GM12878 (cell line): Measurements from ENCODE around the gene F2RL3. TPM values are rescaled to one million over a fixed set of nuclear protein-coding genes. Genes with fewer than 3 reads are reported as not detected.

Experiments
- ATAC-seq: fragments of 200-7000 bp; cut with Tn5 transposase; 3 replicates; pipeline ENCODE4 v1.9.1; 2020; ENCODE audit warnings: mild to moderate bottlenecking, moderate library complexity
- BruUV-seq: library from RNA; stranded (reverse); fragments of 400-500 nt; replicated peaks from 2 replicates; lab custom pipeline; 2021; lab: Mats Ljungman, UMichigan
- CTCF ChIA-PET: fragments of 300-600 bp; sonication (Branson Sonifier 250); formaldehyde crosslinking; extraction: SDS; loops from one replicate; lab custom pipeline; 2021; ENCODE audit warnings: inconsistent platforms; lab: Yijun Ruan, JAX
- POLR2A ChIA-PET: fragments of 350-600 bp; formaldehyde crosslinking; extraction: SDS; loops from one replicate; lab custom pipeline; 2021; ENCODE audit warnings: inconsistent platforms; lab: Charles Lee
- RAD21 ChIA-PET: fragments of 300-600 bp; sonication (Branson Sonifier 250); formaldehyde crosslinking; loops from one replicate; lab custom pipeline; 2023; ENCODE audit warnings: antibody characterized with exemption; ENCODE audit not compliant: unreplicated experiment; lab: Charles Lee
- SMC1A ChIA-PET: fragments of 300-600 bp; sonication (Branson Sonifier 250); formaldehyde crosslinking; loops from one replicate; lab custom pipeline; 2023; ENCODE audit not compliant: unreplicated experiment, uncharacterized antibody; lab: Charles Lee
- DNase-seq: peaks from one replicate; pipeline ENCODE4 v3.0.0-alpha.2; 2011; ENCODE audit warnings: low read depth, low spot score
- FAIRE-seq: peaks from 3 replicates; lab custom pipeline; 2011; peaks lifted over from hg19 to GRCh38; lab: Jason Lieb, UNC
- H2AFZ ChIP-seq: 2 replicates; pipeline ENCODE4 v1.6.0; 2011; ENCODE audit warnings: low read depth, low read length, control low read depth; ENCODE audit not compliant: control insufficient read depth
- H3K27ac ChIP-seq: 2 replicates; pipeline ENCODE4 v1.5.1; 2011; ENCODE audit warnings: control low read depth; ENCODE audit not compliant: control insufficient read depth, insufficient read depth
- H3K27me3 ChIP-seq, 2 experiments: replicated peaks in 1 of 2; 2 replicates each; pipeline versions ENCODE4 v1.6.0 to v1.6.1; 2011; ENCODE audit warnings: low read length in 1 of 2; ENCODE audit not compliant: control insufficient read depth in 2 of 2, insufficient read depth in 2 of 2
- H3K36me3 ChIP-seq, 2 experiments: 2 replicates each; pipeline ENCODE4 v1.5.1; 2011; ENCODE audit warnings: low read length in 1 of 2; ENCODE audit not compliant: control insufficient read depth in 2 of 2, insufficient read depth in 2 of 2
- H3K4me1 ChIP-seq: 2 replicates; pipeline ENCODE4 v1.6.1; 2011; ENCODE audit warnings: mild to moderate bottlenecking, low read length, moderate library complexity, mixed read lengths; ENCODE audit not compliant: control insufficient read depth, insufficient read depth
- H3K4me2 ChIP-seq: 2 replicates; pipeline ENCODE4 v1.6.0; 2011; ENCODE audit warnings: control low read depth; ENCODE audit not compliant: control insufficient read depth, insufficient read depth
- H3K4me3 ChIP-seq: fragments of 200-600 bp; sonication (generic); 2 replicates; pipeline ENCODE4 v1.5.1; 2016
- H3K79me2 ChIP-seq: 2 replicates; pipeline ENCODE4 v1.6.0; 2011; ENCODE audit warnings: low read length; ENCODE audit not compliant: control insufficient read depth, insufficient read depth
- H3K9ac ChIP-seq: 2 replicates; pipeline ENCODE4 v1.8.0; 2011; ENCODE audit warnings: low read length, control low read depth, mixed read lengths; ENCODE audit not compliant: control insufficient read depth, insufficient read depth
- H3K9me3 ChIP-seq: replicated peaks from 3 replicates; pipeline ENCODE4 v1.5.1; 2011; ENCODE audit warnings: mild to moderate bottlenecking, low read length; ENCODE audit not compliant: control insufficient read depth, insufficient read depth
- H4K20me1 ChIP-seq: 2 replicates; pipeline ENCODE4 v1.6.0; 2011; ENCODE audit not compliant: control insufficient read depth, insufficient read depth
- BMI1 ChIP-seq: fragments of 450-650 bp; IDR thresholded peaks from 2 replicates; pipeline ENCODE4 v1.6.1; 2016; ENCODE audit warnings: mild to moderate bottlenecking, moderate library complexity, borderline replicate concordance
- GABPA ChIP-seq: IDR thresholded peaks from 2 replicates; pipeline ENCODE4 v1.6.1; 2014; ENCODE audit warnings: antibody characterized with exemption, low read depth, mild to moderate bottlenecking, inconsistent platforms
- NFIC ChIP-seq: IDR thresholded peaks from 2 replicates; pipeline ENCODE4 v1.6.1; 2012; ENCODE audit warnings: low read depth, mild to moderate bottlenecking, inconsistent platforms, low read length, moderate library complexity
- NFXL1 ChIP-seq: fragments of 450-650 bp; IDR thresholded peaks from 2 replicates; pipeline ENCODE4 v1.6.1; 2017; ENCODE audit warnings: antibody characterized with exemption, mild to moderate bottlenecking, borderline replicate concordance
- TCF3 ChIP-seq: IDR thresholded peaks from 2 replicates; pipeline ENCODE4 v1.6.1; 2012; ENCODE audit warnings: low read depth, mild to moderate bottlenecking, low read length, borderline replicate concordance; ENCODE audit not compliant: insufficient read depth
- WGBS: methylation state at CpG from one replicate; pipeline ENCODE4 v1.1.6; 2016; ENCODE audit warnings: low lambda C conversion rate; ENCODE audit not compliant: insufficient replicate concordance, insufficient coverage; ENCODE audit errors: missing lambda C conversion rate; 5-methylcytosine and 5-hydroxymethylcytosine counted together
- in situ Hi-C: fragments of 300-500 bp; cut with MboI; formaldehyde crosslinking; loops from 9 replicates; pipeline ENCODE4 v1.14.3; 2018; ENCODE audit warnings: mixed read lengths
- intact Hi-C: fragments of 100-400 bp; cut with micrococcal nuclease; formaldehyde crosslinking; loops from one replicate; pipeline ENCODE4 v1.14.2; 2022; ENCODE audit not compliant: unreplicated experiment
- polyA plus RNA-seq, 11 experiments: library from polyadenylated mRNA; depleted of rRNA in 4 of 11; unstranded in 6 of 11; stranded (reverse) in 5 of 11; fragments of >200 nt; fragmentation: Nextera tagmentation in 4 of 11; fragmentation: Illumina TruSeq in 1 of 11; extraction: Ambion mirVana in 4 of 11; extraction: Trizol in 1 of 11; gene quantifications; 1 replicate in 1 of 11; 2 replicates in 10 of 11; pipeline versions ENCODE4 v1.2.1 to v1.2.3, GENCODE V29; 2011 to 2016; ENCODE audit warnings: inconsistent platforms in 2 of 11, missing spikeins in 2 of 11, low read depth in 1 of 11
- total RNA-seq, 4 experiments: library from RNA; depleted of rRNA in 3 of 4; stranded (reverse); fragments of >200 nt in 3 of 4; fragmentation: Illumina TruSeq in 1 of 4; extraction: Trizol in 1 of 4; gene quantifications; 2 replicates each; pipeline versions ENCODE4 v1.2.1 to v1.2.3, GENCODE V29; 2013 to 2021
- TF ChIP-seq, protein P1 (sequence below): fragments of 450-650 bp; IDR thresholded peaks from 2 replicates; pipeline ENCODE4 v1.6.1; 2016; ENCODE audit warnings: mild to moderate bottlenecking, moderate library complexity, borderline replicate concordance
- TF ChIP-seq, protein P2 (sequence below): fragments of 450-650 bp; IDR thresholded peaks from 2 replicates; pipeline ENCODE4 v1.6.1; 2017; ENCODE audit warnings: mild to moderate bottlenecking, low read depth, inconsistent platforms; ENCODE audit not compliant: poor library complexity, severe bottlenecking
- TF ChIP-seq, protein P3 (sequence below): fragments of 150-350 bp; IDR thresholded peaks from 2 replicates; pipeline ENCODE4 v1.6.1; 2014; ENCODE audit warnings: mild to moderate bottlenecking, low read depth, low read length
- TF ChIP-seq, protein P4 (sequence below): IDR thresholded peaks from 2 replicates; pipeline ENCODE4 v1.6.1; 2011; ENCODE audit warnings: mild to moderate bottlenecking, low read depth, low read length, moderate library complexity; ENCODE audit not compliant: insufficient replicate concordance

Gene F2RL3
- total and polyA plus RNA-seq, 10 of the 15 experiments (the other 5 are each of a cell fraction or from before 2014, with no cell fraction given): 0.01 to 1.2 (median 0.29) TPM

DNA sequence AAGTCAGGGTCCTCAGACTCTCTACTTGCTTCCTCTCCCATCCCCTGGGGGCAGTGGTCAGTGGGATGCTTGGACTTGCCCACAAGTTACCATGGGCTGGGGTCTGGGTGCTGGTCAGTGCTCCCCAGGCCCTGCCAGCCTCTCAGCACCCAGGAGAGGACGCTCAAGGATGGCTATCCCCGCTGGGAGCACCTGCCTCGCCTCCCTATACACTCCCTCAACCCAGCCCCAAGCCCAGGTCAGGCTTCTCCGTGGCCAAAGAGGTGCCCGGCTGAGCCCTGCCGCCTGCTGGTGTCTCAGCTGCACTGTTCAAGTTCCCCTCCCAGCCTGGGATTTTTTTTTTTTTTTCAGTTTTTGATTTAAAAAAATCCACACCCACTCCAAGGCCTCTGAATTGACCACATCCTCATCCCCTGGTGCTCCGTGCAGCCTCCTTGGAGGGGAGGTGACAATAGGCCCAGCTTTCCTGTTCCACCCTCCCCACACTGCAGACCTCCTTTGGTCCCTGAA, 10.8 kb downstream of the F2RL3 start (continued):
- TF ChIP-seq, protein P1, sequence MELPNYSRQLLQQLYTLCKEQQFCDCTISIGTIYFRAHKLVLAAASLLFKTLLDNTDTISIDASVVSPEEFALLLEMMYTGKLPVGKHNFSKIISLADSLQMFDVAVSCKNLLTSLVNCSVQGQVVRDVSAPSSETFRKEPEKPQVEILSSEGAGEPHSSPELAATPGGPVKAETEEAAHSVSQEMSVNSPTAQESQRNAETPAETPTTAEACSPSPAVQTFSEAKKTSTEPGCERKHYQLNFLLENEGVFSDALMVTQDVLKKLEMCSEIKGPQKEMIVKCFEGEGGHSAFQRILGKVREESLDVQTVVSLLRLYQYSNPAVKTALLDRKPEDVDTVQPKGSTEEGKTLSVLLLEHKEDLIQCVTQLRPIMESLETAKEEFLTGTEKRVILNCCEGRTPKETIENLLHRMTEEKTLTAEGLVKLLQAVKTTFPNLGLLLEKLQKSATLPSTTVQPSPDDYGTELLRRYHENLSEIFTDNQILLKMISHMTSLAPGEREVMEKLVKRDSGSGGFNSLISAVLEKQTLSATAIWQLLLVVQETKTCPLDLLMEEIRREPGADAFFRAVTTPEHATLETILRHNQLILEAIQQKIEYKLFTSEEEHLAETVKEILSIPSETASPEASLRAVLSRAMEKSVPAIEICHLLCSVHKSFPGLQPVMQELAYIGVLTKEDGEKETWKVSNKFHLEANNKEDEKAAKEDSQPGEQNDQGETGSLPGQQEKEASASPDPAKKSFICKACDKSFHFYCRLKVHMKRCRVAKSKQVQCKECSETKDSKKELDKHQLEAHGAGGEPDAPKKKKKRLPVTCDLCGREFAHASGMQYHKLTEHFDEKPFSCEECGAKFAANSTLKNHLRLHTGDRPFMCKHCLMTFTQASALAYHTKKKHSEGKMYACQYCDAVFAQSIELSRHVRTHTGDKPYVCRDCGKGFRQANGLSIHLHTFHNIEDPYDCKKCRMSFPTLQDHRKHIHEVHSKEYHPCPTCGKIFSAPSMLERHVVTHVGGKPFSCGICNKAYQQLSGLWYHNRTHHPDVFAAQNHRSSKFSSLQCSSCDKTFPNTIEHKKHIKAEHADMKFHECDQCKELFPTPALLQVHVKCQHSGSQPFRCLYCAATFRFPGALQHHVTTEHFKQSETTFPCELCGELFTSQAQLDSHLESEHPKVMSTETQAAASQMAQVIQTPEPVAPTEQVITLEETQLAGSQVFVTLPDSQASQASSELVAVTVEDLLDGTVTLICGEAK: no peak
- TF ChIP-seq TCF3: no peak
- no peak for TF ChIP-seq GABPA

DNA sequence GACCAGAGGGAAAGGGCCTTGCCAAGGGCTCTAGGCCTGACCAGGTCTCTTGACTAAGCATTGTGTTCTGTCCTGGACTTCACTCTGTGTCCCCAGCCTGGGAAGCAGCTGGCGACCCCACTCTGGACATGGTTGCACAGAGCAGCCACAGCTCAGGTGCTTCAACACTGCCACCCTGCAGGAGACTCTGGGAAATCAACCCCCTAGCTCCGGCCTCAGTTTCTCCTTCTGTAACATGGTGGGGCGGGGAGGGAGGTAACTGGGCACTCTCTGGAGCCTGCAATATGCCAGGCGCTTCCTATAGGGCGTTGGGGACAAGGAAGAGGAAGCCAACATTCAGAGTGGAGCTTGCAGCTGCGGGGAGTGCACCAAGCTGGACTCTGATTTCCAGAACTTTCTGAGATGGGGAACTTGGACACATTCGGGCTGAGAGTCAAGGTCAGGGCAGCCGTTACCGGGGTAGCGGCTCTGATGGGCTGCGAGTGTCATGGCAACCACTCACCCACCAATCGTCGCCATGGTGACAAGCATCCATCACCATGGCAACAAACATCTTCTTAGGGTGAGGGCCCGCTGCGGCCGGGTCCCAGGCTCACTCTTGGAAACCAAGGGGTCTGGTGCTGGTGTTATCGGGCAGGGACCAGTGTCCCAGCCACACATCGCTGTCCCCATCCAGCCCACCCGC, 12.8 kb downstream of the F2RL3 start:
- WGBS: 53% methylated on average over 19 of the region's 19 CpGs
- ChIA-PET CTCF (interaction anchor here (1.2 to 2.5 kb wide), 2 partner anchors 125 to 129 kb away, joined by 3 to 9 read pairs; no protein-coding TSS in a partner anchor), POLR2A (no interaction called here), RAD21 (interaction anchor here (1.1 kb wide), 1 partner anchor 187 kb away, joined by 3 read pairs; no protein-coding TSS in a partner anchor), SMC1A (no interaction called here)
- no peaks in the 10 kb centered on the region for H3K36me3 ChIP-seq
- H2AFZ ChIP-seq: no peak overlapping the region
- no peaks in the 10 kb centered on the region for H4K20me1 ChIP-seq
- no peak overlapping the region for H3K4me3 ChIP-seq
- DNase-seq (no peak), ATAC-seq (no peak), FAIRE-seq (no peak)
- no peaks in the 10 kb centered on the region for H3K9me3 ChIP-seq
- in situ Hi-C loops (loop anchor here (5.0 kb wide), 1 partner anchor 129 kb away; no protein-coding TSS in a partner anchor), intact Hi-C loops (no loop called here)
- no TSS peak for BruUV-seq
- H3K27me3 ChIP-seq: no peaks in the 10 kb centered on the region
- H3K4me1 ChIP-seq: peaks cover 26% of the 10 kb centered on the region
- TF ChIP-seq, protein P2, sequence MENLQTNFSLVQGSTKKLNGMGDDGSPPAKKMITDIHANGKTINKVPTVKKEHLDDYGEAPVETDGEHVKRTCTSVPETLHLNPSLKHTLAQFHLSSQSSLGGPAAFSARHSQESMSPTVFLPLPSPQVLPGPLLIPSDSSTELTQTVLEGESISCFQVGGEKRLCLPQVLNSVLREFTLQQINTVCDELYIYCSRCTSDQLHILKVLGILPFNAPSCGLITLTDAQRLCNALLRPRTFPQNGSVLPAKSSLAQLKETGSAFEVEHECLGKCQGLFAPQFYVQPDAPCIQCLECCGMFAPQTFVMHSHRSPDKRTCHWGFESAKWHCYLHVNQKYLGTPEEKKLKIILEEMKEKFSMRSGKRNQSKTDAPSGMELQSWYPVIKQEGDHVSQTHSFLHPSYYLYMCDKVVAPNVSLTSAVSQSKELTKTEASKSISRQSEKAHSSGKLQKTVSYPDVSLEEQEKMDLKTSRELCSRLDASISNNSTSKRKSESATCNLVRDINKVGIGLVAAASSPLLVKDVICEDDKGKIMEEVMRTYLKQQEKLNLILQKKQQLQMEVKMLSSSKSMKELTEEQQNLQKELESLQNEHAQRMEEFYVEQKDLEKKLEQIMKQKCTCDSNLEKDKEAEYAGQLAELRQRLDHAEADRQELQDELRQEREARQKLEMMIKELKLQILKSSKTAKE: no peak
- no peak for TF ChIP-seq NFXL1
- TF ChIP-seq, protein P3, sequence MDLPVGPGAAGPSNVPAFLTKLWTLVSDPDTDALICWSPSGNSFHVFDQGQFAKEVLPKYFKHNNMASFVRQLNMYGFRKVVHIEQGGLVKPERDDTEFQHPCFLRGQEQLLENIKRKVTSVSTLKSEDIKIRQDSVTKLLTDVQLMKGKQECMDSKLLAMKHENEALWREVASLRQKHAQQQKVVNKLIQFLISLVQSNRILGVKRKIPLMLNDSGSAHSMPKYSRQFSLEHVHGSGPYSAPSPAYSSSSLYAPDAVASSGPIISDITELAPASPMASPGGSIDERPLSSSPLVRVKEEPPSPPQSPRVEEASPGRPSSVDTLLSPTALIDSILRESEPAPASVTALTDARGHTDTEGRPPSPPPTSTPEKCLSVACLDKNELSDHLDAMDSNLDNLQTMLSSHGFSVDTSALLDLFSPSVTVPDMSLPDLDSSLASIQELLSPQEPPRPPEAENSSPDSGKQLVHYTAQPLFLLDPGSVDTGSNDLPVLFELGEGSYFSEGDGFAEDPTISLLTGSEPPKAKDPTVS: no peak
- TF ChIP-seq NFIC: no peak
- peak; percentile 65; the same call in 1 of the 2 replicates for TF ChIP-seq BMI1
- TF ChIP-seq, protein P4, sequence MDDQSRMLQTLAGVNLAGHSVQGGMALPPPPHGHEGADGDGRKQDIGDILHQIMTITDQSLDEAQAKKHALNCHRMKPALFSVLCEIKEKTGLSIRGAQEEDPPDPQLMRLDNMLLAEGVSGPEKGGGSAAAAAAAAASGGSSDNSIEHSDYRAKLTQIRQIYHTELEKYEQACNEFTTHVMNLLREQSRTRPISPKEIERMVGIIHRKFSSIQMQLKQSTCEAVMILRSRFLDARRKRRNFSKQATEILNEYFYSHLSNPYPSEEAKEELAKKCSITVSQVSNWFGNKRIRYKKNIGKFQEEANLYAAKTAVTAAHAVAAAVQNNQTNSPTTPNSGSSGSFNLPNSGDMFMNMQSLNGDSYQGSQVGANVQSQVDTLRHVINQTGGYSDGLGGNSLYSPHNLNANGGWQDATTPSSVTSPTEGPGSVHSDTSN: no peak
- no peak overlapping the region for H3K4me2 ChIP-seq
- H3K27ac ChIP-seq: no peak overlapping the region
- no peak overlapping the region for H3K9ac ChIP-seq
- H3K79me2 ChIP-seq: no peaks in the 10 kb centered on the region
